ENCODE results near the gene PTPRN. TPM values are rescaled to one million over a fixed set of nuclear protein-coding genes. Genes with fewer than 3 reads are reported as not detected.

Gene PTPRN
- polyA plus RNA-seq, 1 donor from 2014 or later: 66.4 TPM

- Histone ChIP-seq H3K27ac (ENCODE audit: low read length) (no peak overlapping the region), H3K9me3 (ENCODE audit: low read length) (no peaks in the 10 kb centered on the region), H3K9me2 (ENCODE audit: insufficient read depth, low read length) (no peaks in the 10 kb centered on the region), H3K4me2 (ENCODE audit: low read length) (no peak overlapping the region), H3K4me3 (ENCODE audit: low read length) (no peak overlapping the region), H3K36me3 (ENCODE audit: insufficient read depth, low read length) (no peaks in the 10 kb centered on the region), H3K79me2 (replicated peaks; ENCODE audit: insufficient read depth, low read length) (no peaks in the 10 kb centered on the region), H4K20me1 (ENCODE audit: insufficient read depth) (no peaks in the 10 kb centered on the region), H3F3A (ENCODE audit: insufficient read depth, low read length, poor library complexity, severe bottlenecking) (no peaks in the 10 kb centered on the region), H3K27me3 (ENCODE audit: insufficient read depth, low read depth, low read length) (peaks cover 11% of the 10 kb centered on the region), H2AFZ (ENCODE audit: low read depth, low read length) (no peak overlapping the region), H3K9ac (ENCODE audit: low read length) (no peak overlapping the region)
- TF ChIP-seq SMC3 (conservative IDR thresholded peaks at IDR 0.05; ENCODE audit: poor library complexity) (no peak), RAD21 (conservative IDR thresholded peaks at IDR 0.05) (no peak), CTCF (IDR thresholded peaks at IDR 0.05; ENCODE audit: poor library complexity, severe bottlenecking) (no peak), EZH2 (IDR thresholded peaks at IDR 0.05; ENCODE audit: borderline replicate concordance, insufficient read depth, low read length, poor library complexity, severe bottlenecking) (no peak), EP300 (conservative IDR thresholded peaks at IDR 0.05; ENCODE audit: poor library complexity, severe bottlenecking) (no peak), REST (IDR thresholded peaks at IDR 0.05; ENCODE audit: borderline replicate concordance) (no peak), MXI1 (conservative IDR thresholded peaks at IDR 0.05; ENCODE audit: poor library complexity, severe bottlenecking) (no peak), POLR2AphosphoS5 (IDR thresholded peaks at IDR 0.05) (no peak), TAF1 (IDR thresholded peaks at IDR 0.05; ENCODE audit: low read depth) (no peak)
Measured at GRCh38 chr2:219271021-219271420, 38.2 kb downstream of the PTPRN start.

- no peak overlapping the region for H2AFZ ChIP-seq (ENCODE audit: low read depth, low read length)
- H4K20me1 ChIP-seq (ENCODE audit: insufficient read depth): no peaks in the 10 kb centered on the region
- no peaks in the 10 kb centered on the region for H3F3A ChIP-seq (ENCODE audit: insufficient read depth, low read length, poor library complexity, severe bottlenecking)
- H3K36me3 ChIP-seq (ENCODE audit: insufficient read depth, low read length): no peaks in the 10 kb centered on the region
- no peaks in the 10 kb centered on the region for H3K9me3 ChIP-seq (ENCODE audit: low read length)
- no peak overlapping the region for H3K4me3 ChIP-seq (ENCODE audit: low read length)
- H3K4me2 ChIP-seq (ENCODE audit: low read length): no peak overlapping the region
- H3K27me3 ChIP-seq (ENCODE audit: insufficient read depth, low read depth, low read length): peaks cover 11% of the 10 kb centered on the region
- no peaks in the 10 kb centered on the region for H3K9me2 ChIP-seq (ENCODE audit: insufficient read depth, low read length)
- no peaks in the 10 kb centered on the region for H3K79me2 ChIP-seq (replicated peaks; ENCODE audit: insufficient read depth, low read length)
- H3K9ac ChIP-seq (ENCODE audit: low read length): no peak overlapping the region
- no peak overlapping the region for H3K27ac ChIP-seq (ENCODE audit: low read length)
- TF ChIP-seq MXI1 (conservative IDR thresholded peaks at IDR 0.05; ENCODE audit: poor library complexity, severe bottlenecking): no peak
- TF ChIP-seq TAF1 (IDR thresholded peaks at IDR 0.05; ENCODE audit: low read depth): no peak
- no peak for TF ChIP-seq EP300 (conservative IDR thresholded peaks at IDR 0.05; ENCODE audit: poor library complexity, severe bottlenecking)
- TF ChIP-seq CTCF (IDR thresholded peaks at IDR 0.05; ENCODE audit: poor library complexity, severe bottlenecking): no peak
- no peak for TF ChIP-seq EZH2 (IDR thresholded peaks at IDR 0.05; ENCODE audit: borderline replicate concordance, insufficient read depth, low read length, poor library complexity, severe bottlenecking)
Measured at GRCh38 chr2:219270055-219270372, 39.2 kb downstream of the PTPRN start.
